HL-60 (cell line): ENCODE data around the gene C19orf81.

Source experiments
- DNase-seq, 2 experiments: peaks; one replicate each; pipeline ENCODE4 v3.0.0-alpha.2; 2010 to 2020; ENCODE audit warnings: low read depth in 1 of 2, low spot score in 1 of 2
- H3K27ac ChIP-seq: fragments of 250-450 bp; sonication (Bioruptor Pico); replicated peaks from 2 replicates; pipeline ENCODE4 v1.5.1; 2020; ENCODE audit warnings: mild to moderate bottlenecking, moderate library complexity
- H3K27me3 ChIP-seq: fragments of 250-450 bp; sonication (Bioruptor Pico); 2 replicates; pipeline ENCODE4 v1.5.1; 2021; ENCODE audit warnings: mild to moderate bottlenecking, moderate library complexity; ENCODE audit not compliant: insufficient read depth, poor library complexity, severe bottlenecking
- H3K4me3 ChIP-seq: replicated peaks from 2 replicates; pipeline ENCODE4 v1.5.1; 2011; ENCODE audit warnings: mild to moderate bottlenecking, control low read depth, low read length; ENCODE audit not compliant: insufficient read depth
- GABPA ChIP-seq: IDR thresholded peaks from 2 replicates; pipeline ENCODE4 v1.6.1; 2012; ENCODE audit warnings: low read depth
- POLR2AphosphoS5 ChIP-seq: IDR thresholded peaks from 2 replicates; pipeline ENCODE4 v1.6.1; 2012; ENCODE audit warnings: low read depth
- SPI1 ChIP-seq: IDR thresholded peaks from 2 replicates; pipeline ENCODE4 v1.6.1; 2012; ENCODE audit warnings: low read depth, mild to moderate bottlenecking, borderline replicate concordance
- TF ChIP-seq, protein P1 (sequence below): IDR thresholded peaks from 2 replicates; pipeline ENCODE4 v1.6.1; 2012; ENCODE audit warnings: low read depth; ENCODE audit not compliant: insufficient replicate concordance
- TF ChIP-seq, protein P2 (sequence below): IDR thresholded peaks from one replicate; pipeline ENCODE4 v1.5.1; 2011; ENCODE audit warnings: low read length, control low read depth, inconsistent platforms; ENCODE audit not compliant: insufficient read depth

Gene C19orf81

DNA sequence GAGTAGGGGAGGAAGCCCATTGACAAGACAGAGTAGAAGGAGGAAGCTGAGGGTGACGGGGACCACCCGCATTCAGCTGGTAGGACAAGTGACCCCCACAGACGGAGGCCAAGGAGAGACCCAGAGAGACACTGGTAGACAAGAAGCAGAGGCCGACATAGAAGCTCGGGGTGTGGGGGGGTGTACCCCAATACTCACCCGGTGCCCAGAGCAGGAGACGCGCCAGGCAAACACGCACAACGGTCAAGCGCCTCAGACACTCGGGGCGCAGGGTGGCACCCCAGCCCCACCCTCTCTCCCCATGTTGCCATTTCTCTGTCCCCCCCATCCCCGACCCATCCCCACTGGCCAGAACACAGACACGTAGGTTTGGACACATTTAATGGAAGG, 46.8 kb downstream of the C19orf81 start:
- Histone ChIP-seq H3K4me3 (no peak overlapping the region), H3K27me3 (peaks cover 10% of the 10 kb centered on the region), H3K27ac (no peak overlapping the region)
- DNase-seq, result no peak
- TF ChIP-seq POLR2AphosphoS5 (no peak), SPI1 (no peak), GABPA (no peak)
- TF ChIP-seq, protein P1, sequence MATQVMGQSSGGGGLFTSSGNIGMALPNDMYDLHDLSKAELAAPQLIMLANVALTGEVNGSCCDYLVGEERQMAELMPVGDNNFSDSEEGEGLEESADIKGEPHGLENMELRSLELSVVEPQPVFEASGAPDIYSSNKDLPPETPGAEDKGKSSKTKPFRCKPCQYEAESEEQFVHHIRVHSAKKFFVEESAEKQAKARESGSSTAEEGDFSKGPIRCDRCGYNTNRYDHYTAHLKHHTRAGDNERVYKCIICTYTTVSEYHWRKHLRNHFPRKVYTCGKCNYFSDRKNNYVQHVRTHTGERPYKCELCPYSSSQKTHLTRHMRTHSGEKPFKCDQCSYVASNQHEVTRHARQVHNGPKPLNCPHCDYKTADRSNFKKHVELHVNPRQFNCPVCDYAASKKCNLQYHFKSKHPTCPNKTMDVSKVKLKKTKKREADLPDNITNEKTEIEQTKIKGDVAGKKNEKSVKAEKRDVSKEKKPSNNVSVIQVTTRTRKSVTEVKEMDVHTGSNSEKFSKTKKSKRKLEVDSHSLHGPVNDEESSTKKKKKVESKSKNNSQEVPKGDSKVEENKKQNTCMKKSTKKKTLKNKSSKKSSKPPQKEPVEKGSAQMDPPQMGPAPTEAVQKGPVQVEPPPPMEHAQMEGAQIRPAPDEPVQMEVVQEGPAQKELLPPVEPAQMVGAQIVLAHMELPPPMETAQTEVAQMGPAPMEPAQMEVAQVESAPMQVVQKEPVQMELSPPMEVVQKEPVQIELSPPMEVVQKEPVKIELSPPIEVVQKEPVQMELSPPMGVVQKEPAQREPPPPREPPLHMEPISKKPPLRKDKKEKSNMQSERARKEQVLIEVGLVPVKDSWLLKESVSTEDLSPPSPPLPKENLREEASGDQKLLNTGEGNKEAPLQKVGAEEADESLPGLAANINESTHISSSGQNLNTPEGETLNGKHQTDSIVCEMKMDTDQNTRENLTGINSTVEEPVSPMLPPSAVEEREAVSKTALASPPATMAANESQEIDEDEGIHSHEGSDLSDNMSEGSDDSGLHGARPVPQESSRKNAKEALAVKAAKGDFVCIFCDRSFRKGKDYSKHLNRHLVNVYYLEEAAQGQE, result no peak
- TF ChIP-seq, protein P2, sequence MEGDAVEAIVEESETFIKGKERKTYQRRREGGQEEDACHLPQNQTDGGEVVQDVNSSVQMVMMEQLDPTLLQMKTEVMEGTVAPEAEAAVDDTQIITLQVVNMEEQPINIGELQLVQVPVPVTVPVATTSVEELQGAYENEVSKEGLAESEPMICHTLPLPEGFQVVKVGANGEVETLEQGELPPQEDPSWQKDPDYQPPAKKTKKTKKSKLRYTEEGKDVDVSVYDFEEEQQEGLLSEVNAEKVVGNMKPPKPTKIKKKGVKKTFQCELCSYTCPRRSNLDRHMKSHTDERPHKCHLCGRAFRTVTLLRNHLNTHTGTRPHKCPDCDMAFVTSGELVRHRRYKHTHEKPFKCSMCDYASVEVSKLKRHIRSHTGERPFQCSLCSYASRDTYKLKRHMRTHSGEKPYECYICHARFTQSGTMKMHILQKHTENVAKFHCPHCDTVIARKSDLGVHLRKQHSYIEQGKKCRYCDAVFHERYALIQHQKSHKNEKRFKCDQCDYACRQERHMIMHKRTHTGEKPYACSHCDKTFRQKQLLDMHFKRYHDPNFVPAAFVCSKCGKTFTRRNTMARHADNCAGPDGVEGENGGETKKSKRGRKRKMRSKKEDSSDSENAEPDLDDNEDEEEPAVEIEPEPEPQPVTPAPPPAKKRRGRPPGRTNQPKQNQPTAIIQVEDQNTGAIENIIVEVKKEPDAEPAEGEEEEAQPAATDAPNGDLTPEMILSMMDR, result no peak

DNA sequence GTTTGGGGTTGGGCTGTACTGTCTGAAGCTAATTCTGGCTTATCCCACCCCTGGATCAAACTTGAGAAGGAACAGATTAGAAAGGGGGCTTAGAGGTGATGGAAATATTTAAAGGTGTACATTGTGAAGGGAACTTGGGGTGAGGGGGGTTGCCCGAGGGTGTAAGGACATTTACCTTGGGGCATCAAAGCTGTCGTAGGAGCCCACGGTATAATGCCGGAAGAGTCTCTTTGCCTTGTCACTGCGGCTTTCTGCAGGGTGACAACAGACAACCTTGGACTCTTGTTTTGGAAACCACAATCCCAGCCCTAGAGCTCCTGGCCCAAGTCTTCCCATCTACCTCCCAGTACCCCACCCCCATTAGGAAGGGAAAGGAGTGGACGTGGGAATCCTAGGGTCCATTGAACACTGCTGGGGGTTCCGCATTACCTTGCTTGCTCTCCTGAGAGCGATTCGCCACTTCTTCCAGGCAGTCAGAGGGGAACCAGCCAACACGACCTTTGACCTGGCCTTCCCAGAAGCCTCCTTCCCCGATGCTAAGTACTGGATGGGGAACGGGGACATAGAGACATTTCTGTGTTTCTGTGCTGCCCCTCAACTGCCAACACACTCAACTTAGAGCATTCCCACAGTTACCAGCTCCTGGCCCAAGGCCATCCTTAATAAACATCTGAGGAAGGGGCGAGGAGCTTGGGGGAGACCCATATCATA, 48.3 kb downstream of the C19orf81 start:
- no peak for DNase-seq
- Histone ChIP-seq H3K27ac (no peak overlapping the region), H3K4me3 (no peak overlapping the region), H3K27me3 (peaks cover 10% of the 10 kb centered on the region)
- TF ChIP-seq GABPA (no peak), POLR2AphosphoS5 (no peak)

DNA sequence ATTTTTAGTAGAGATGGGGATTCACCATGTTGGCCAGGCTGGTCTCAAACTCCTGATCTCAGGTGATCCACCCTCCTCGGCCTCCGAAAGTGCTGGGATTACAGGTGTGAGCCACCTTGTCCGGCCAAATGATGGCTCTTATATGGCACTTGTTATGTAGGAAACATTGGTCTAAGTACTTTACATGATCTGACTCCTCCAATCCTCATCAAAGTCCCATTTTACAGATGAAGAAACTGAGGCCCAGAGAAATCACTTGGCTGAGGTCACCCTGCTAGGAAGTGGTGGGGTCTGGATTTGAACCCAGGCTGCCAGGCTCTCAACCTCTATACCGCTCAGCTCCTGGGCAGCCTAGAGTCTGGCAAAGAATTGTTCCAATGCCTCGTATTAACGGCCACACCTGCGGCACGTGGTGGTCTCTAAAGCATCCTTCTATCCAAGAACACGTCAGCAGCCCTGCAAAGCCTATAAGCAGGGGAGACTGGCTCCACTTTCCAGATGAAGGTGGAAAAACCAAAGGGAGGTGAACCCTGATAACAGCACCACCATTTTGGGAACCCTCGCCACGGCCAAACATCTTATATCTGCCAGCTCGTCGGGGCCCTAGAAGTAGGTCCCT, 52.2 kb downstream of the C19orf81 start:
- no peak for DNase-seq
- Histone ChIP-seq H3K27me3 (peaks cover 10% of the 10 kb centered on the region), H3K27ac (no peak overlapping the region), H3K4me3 (no peak overlapping the region)
- TF ChIP-seq, protein P1, result no peak
- TF ChIP-seq SPI1, result no peak

DNA sequence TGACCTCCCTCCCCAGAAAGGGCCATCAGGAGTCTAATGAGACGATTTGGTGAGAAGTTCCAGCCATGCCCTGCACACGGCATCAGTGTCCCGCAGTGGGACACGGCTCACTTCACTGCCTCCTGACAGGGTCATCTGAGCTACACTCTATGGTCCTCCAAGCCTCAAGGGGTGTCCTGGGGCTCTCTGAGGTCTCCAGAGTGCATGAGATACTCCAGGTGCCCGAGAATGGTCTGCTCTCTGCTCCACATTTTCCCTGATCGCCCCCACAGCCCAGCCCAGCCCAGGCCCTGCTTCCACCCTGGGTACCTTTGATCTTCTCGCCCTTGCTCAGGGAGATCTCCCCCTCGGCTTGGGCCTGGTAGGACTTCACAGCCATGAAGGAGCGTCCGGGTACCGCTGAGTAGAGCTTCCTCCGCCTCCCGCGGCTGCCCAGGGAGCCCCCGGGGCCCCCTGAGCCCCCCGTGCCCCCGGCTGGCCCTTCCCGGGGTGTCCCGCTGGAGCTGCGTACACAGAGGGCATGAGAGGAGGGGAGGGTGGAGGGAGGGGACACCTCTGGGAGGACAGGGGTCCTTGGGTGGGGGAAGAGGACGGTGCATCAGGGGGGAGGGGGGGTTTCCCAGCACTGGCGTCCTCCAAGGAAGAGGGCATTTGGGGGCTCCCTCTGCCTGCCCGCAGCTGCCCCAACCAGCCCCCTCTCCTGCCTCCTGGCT, 53.1 kb downstream of the C19orf81 start:
- peaks cover 10% of the 10 kb centered on the region for H3K27me3 ChIP-seq
- no peak for TF ChIP-seq SPI1
- TF ChIP-seq GABPA, result no peak
- TF ChIP-seq POLR2AphosphoS5, result no peak
- TF ChIP-seq, protein P1, result no peak
- TF ChIP-seq, protein P2, result no peak
- H3K4me3 ChIP-seq, result no peak overlapping the region
- H3K27ac ChIP-seq, result no peak overlapping the region
- DNase-seq, result no peak
